SK-N-SH (cell line): ENCODE data around the gene NCOA5. TPM values are rescaled to one million over a fixed set of nuclear protein-coding genes. Genes with fewer than 3 reads are reported as not detected.
A peak's percentile ranks its signal among the peaks of the same experiment; 100 is the strongest.

Experiments
- CTCF ChIA-PET: fragments of 300-600, 350-600 bp; formaldehyde crosslinking; extraction: SDS; loops from one replicate; lab custom pipeline; 2021; lab: Yijun Ruan, JAX
- POLR2A ChIA-PET: fragments of 350-600 bp; sonication (Branson Sonifier 250); formaldehyde crosslinking; extraction: SDS; loops from one replicate; lab custom pipeline; 2020; ENCODE audit warnings: antibody characterized with exemption, inconsistent platforms; lab: Yijun Ruan, JAX
- DNase-seq: peaks from one replicate; pipeline ENCODE4 v3.0.0; 2012
- H2AFZ ChIP-seq: fragments of 200-600 bp; sonication (generic); 2 replicates; pipeline ENCODE4 v1.8.1; 2016; ENCODE audit warnings: antibody characterized with exemption, mild to moderate bottlenecking, low read depth
- H3F3A ChIP-seq: fragments of 200-600 bp; sonication (generic); replicated peaks from 2 replicates; pipeline ENCODE3; 2016; ENCODE audit warnings: antibody characterized with exemption, mild to moderate bottlenecking; ENCODE audit not compliant: insufficient read depth
- H3K27ac ChIP-seq, 2 experiments: fragments of 200-500 bp in 1 of 2; fragments of 200-600 bp in 1 of 2; sonication (Bioruptor generic) in 1 of 2; sonication (generic), shearing (Covaris generic) in 1 of 2; 2 replicates each; pipeline versions ENCODE4 v1.5.1 to v1.6.1; 2014 to 2016; ENCODE audit warnings: low read depth in 2 of 2, inconsistent platforms in 1 of 2, low read length in 1 of 2, mild to moderate bottlenecking in 1 of 2, mixed read lengths in 1 of 2
- H3K27me3 ChIP-seq: fragments of 200-600 bp; sonication (generic), shearing (Covaris generic); 2 replicates; pipeline ENCODE4 v1.6.1; 2016; ENCODE audit warnings: mixed run types; ENCODE audit not compliant: insufficient read depth
- H3K36me3 ChIP-seq, 2 experiments: fragments of 200-500 bp in 1 of 2; fragments of 200-600 bp in 1 of 2; sonication (Bioruptor generic) in 1 of 2; sonication (generic) in 1 of 2; replicated peaks in 1 of 2; 2 replicates each; pipeline versions ENCODE3 to v1.5.1; 2014 to 2016; ENCODE audit warnings: low read length in 1 of 2, mild to moderate bottlenecking in 1 of 2; ENCODE audit not compliant: insufficient read depth in 2 of 2, control insufficient read depth in 1 of 2
- H3K4me1 ChIP-seq, 2 experiments: fragments of 200-500 bp in 1 of 2; fragments of 200-600 bp in 1 of 2; sonication (Bioruptor generic) in 1 of 2; sonication (generic), shearing (Covaris generic) in 1 of 2; 2 replicates each; pipeline versions ENCODE4 v1.5.1 to v1.6.1; 2014 to 2016; ENCODE audit warnings: low read depth in 1 of 2, low read length in 1 of 2, mixed run types in 1 of 2; ENCODE audit not compliant: insufficient read depth in 2 of 2, control insufficient read depth in 1 of 2
- H3K4me2 ChIP-seq: fragments of 200-600 bp; sonication (generic), shearing (Covaris generic); 2 replicates; pipeline ENCODE4 v1.6.1; 2017; ENCODE audit warnings: mixed run types
- H3K4me3 ChIP-seq, 2 experiments: fragments of 200-500 bp in 1 of 2; fragments of 200-600 bp in 1 of 2; sonication (Bioruptor generic) in 1 of 2; sonication (generic), shearing (Covaris generic) in 1 of 2; 2 replicates each; pipeline versions ENCODE4 v1.5.1 to v1.8.1; 2014 to 2016; ENCODE audit warnings: low read depth in 2 of 2, inconsistent platforms in 1 of 2, low read length in 1 of 2, mild to moderate bottlenecking in 1 of 2, mixed read lengths in 1 of 2, moderate library complexity in 1 of 2
- H3K79me2 ChIP-seq: fragments of 200-600 bp; sonication (generic); 2 replicates; pipeline ENCODE4 v1.8.1; 2017; ENCODE audit warnings: mild to moderate bottlenecking; ENCODE audit not compliant: insufficient read depth
- H3K9ac ChIP-seq: fragments of 200-600 bp; sonication (generic); 2 replicates; pipeline ENCODE4 v1.6.1; 2017; ENCODE audit warnings: mixed run types
- H3K9me2 ChIP-seq: fragments of 200-600 bp; sonication (generic); 2 replicates; pipeline ENCODE4 v1.6.1; 2017; ENCODE audit warnings: mixed run types
- H3K9me3 ChIP-seq: fragments of 200-600 bp; sonication (generic); 2 replicates; pipeline ENCODE4 v1.6.1; 2017; ENCODE audit warnings: mixed run types, mild to moderate bottlenecking, moderate library complexity
- H4K20me1 ChIP-seq: fragments of 200-600 bp; sonication (generic); 2 replicates; pipeline ENCODE4 v1.6.1; 2017; ENCODE audit warnings: mild to moderate bottlenecking, mixed run types; ENCODE audit not compliant: insufficient read depth
- GATA2 ChIP-seq: sonication (generic); formaldehyde crosslinking; IDR thresholded peaks from 2 replicates; pipeline ENCODE4 v1.5.0; 2020; ENCODE audit warnings: mild to moderate bottlenecking, missing genetic modification reagents
- NRF1 ChIP-seq: IDR thresholded peaks from 2 replicates; pipeline ENCODE4 v1.6.1; 2012; ENCODE audit warnings: low read depth, mild to moderate bottlenecking, low read length
- RCOR1 ChIP-seq: fragments of 150-350 bp; IDR thresholded peaks from 2 replicates; pipeline ENCODE4 v1.6.1; 2017; ENCODE audit warnings: antibody characterized with exemption, low read length
- RFX5 ChIP-seq: IDR thresholded peaks from 2 replicates; pipeline ENCODE4 v1.6.1; 2012; ENCODE audit warnings: mild to moderate bottlenecking, improper control_type of control experiment, low read length
- RXRA ChIP-seq: IDR thresholded peaks from 2 replicates; pipeline ENCODE4 v1.4.0; 2012; ENCODE audit warnings: low read depth, mild to moderate bottlenecking, borderline replicate concordance
- TCF12 ChIP-seq: IDR thresholded peaks from 2 replicates; pipeline ENCODE4 v1.4.0; 2012
- USF1 ChIP-seq: IDR thresholded peaks from 2 replicates; pipeline ENCODE4 v1.4.0; 2012; ENCODE audit warnings: low read depth, borderline replicate concordance
- WGBS: methylation state at CpG from one replicate; pipeline ENCODE4 v1.1.6; 2017; ENCODE audit warnings: low lambda C conversion rate; 5-methylcytosine and 5-hydroxymethylcytosine counted together
- polyA plus RNA-seq, 3 experiments: library from polyadenylated mRNA; depleted of rRNA; stranded (reverse); fragments of >200 nt; gene quantifications; 2 replicates each; pipeline ENCODE4 v1.2.3, GENCODE V29; 2012
- TF ChIP-seq, protein P1 (sequence below): fragments of 200-600 bp; sonication (generic); IDR thresholded peaks from 2 replicates; pipeline ENCODE4 v1.6.1; 2017; ENCODE audit warnings: antibody characterized with exemption, mild to moderate bottlenecking, moderate library complexity

The NCOA5 gene
- polyA plus RNA-seq, 1 of the 3 experiments (the other 2 are of a cell fraction): 20.4 TPM

DNA sequence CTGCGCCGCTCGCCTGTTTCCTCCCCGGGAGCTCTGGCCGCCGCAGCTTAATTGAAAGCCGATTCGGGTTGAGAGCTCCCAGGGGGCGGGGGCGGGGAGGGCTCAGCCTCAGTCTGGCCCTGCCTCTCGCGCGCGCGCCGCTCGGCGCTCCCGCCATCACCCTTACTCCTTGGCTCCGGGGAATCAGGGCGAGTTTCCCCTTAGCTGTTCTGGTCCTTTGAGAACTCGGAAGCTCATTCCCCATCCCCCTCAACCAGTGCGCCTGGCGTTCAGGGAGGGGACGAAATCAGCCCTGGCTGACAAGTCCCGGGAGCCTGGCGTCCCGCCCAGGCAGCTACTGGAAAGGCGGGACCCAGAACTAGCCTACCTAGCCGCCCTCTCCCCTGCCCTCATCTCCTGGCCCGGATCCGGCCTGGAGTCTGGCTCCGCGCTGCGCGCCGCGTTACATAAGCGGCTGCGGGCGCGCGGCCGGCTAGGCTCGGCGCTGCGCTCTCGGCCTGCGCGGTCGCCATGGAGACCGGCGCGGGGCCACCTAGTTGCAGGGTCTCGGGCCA is 58.0 kb downstream of the NCOA5 start:
- TF ChIP-seq NRF1 (0 out of 2 replicates have a peak, but pooled peaks have one; percentile 12), RXRA (no peak)
- TF ChIP-seq, all 33 proteins: peak for 1
- ChIA-PET CTCF (interaction anchor here (0.7 to 1.7 kb wide), 6 partner anchors 8 to 317 kb away, joined by 3 to 7 read pairs (median 3); no protein-coding TSS in a partner anchor), POLR2A (interaction anchor here (0.7 to 0.8 kb wide), 4 partner anchors 98 to 466 kb away, joined by 3 read pairs; no protein-coding TSS in a partner anchor)
- Histone ChIP-seq H3K27ac (no peak overlapping the region), H3K27me3 (peaks cover 41% of the 10 kb centered on the region), H3K79me2 (no peaks in the 10 kb centered on the region), H4K20me1 (peaks cover 11% of the 10 kb centered on the region), H3K36me3 (no peaks in the 10 kb centered on the region), H3K4me1 (peaks cover 0 to 11% of the 10 kb centered on the region in 2 experiments; a peak in 1 of 4 replicates), H3K9me3 (no peaks in the 10 kb centered on the region), H3K9ac (no peak overlapping the region), H3F3A (no peaks in the 10 kb centered on the region), H3K4me2 (peak overlapping the region; percentile 72), H2AFZ (no peak overlapping the region), H3K4me3 (peak overlapping the region; percentile 46 to 48), H3K9me2 (no peaks in the 10 kb centered on the region)
- DNase-seq: peak; percentile 91
- 0% methylated on average over 7 of the region's 55 CpGs for WGBS

DNA sequence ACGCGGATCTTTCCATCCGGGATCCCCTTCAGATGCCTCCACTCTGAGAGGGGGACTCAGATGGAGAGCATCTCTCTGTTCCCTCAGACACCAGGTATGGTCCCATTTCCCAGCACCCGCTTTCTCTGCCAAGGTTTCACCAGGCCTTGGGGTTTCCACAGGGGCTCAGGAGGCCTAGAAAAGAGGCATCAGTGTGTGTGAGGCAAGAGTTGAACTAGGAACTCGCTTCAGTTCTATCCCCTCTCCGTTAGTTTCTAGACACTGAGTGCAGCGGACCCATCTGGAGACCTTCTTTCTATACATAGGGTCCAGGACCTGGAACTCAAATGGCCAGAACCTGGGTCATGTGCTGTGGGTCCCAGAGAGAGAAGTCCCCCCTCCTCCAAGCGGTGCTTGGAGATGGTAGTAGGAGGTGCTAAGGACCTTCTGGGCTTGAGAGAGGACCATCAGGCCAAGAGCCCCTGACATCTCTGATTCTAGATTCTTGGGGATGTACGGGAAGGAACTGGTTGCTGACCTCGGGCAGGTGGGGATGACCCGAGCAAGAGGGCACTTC is 58.7 kb downstream of the NCOA5 start:
- no peak overlapping the region for H3K27ac ChIP-seq
- H3K9ac ChIP-seq: no peak overlapping the region
- CTCF ChIA-PET: interaction anchor here (0.6 to 1.7 kb wide), 6 partner anchors 8 to 662 kb away, joined by 3 to 7 read pairs (median 3); no protein-coding TSS in a partner anchor
- H3K4me1 ChIP-seq: peaks cover 0 to 11% of the 10 kb centered on the region in 2 experiments; a peak in 1 of 4 replicates
- TF ChIP-seq TCF12: no peak
- no peak for TF ChIP-seq USF1
- no peak for TF ChIP-seq RXRA
- no peak for TF ChIP-seq RCOR1
- TF ChIP-seq GATA2: no peak
- TF ChIP-seq, protein P1, sequence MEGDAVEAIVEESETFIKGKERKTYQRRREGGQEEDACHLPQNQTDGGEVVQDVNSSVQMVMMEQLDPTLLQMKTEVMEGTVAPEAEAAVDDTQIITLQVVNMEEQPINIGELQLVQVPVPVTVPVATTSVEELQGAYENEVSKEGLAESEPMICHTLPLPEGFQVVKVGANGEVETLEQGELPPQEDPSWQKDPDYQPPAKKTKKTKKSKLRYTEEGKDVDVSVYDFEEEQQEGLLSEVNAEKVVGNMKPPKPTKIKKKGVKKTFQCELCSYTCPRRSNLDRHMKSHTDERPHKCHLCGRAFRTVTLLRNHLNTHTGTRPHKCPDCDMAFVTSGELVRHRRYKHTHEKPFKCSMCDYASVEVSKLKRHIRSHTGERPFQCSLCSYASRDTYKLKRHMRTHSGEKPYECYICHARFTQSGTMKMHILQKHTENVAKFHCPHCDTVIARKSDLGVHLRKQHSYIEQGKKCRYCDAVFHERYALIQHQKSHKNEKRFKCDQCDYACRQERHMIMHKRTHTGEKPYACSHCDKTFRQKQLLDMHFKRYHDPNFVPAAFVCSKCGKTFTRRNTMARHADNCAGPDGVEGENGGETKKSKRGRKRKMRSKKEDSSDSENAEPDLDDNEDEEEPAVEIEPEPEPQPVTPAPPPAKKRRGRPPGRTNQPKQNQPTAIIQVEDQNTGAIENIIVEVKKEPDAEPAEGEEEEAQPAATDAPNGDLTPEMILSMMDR: no peak
- TF ChIP-seq RFX5: no peak
- TF ChIP-seq, all 33 proteins: peak for 0
- H3F3A ChIP-seq: no peaks in the 10 kb centered on the region
- H4K20me1 ChIP-seq: peaks cover 13% of the 10 kb centered on the region
- peak overlapping the region; percentile 46 to 48; a peak in 3 of 4 replicates for H3K4me3 ChIP-seq
- no peaks in the 10 kb centered on the region for H3K79me2 ChIP-seq
- WGBS: 55% methylated on average over 6 of the region's 11 CpGs
- peak overlapping the region; percentile 72; the same call in 1 of the 2 replicates for H3K4me2 ChIP-seq
- POLR2A ChIA-PET: interaction anchor here (0.7 to 0.8 kb wide), 4 partner anchors 97 to 467 kb away, joined by 3 read pairs; no protein-coding TSS in a partner anchor
- H3K9me3 ChIP-seq: no peaks in the 10 kb centered on the region
- H3K27me3 ChIP-seq: peaks cover 41% of the 10 kb centered on the region
- DNase-seq: peak; percentile 30
- no peaks in the 10 kb centered on the region for H3K36me3 ChIP-seq
- H3K9me2 ChIP-seq: no peaks in the 10 kb centered on the region
- H2AFZ ChIP-seq: no peak overlapping the region
